NCI-H524 (cell line): ENCODE measurements around the gene PRDM5.

Experiments
- DNase-seq, 2 experiments: peaks; one replicate each; lab custom pipeline; 2025; lab: John Stamatoyannopoulos, UW

PRDM5 gene

DNA sequence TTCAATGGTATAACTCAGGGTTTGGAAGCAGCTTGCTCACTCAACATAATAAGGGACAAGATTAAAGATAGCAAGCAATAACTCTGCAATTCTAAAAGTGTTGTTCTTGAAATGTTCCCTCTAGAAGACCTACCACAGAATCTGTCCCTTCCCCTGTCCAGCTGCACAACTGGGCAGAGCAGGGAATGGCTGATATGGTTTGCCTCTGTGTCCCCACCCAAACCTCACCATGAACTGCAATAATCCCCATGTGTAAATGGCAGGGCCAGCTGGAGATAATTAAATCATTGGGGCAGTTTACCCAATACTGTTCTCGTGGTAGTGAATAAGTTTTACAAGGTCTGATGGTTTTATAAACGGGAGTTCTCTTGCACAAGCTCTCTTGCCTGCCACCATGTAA lies 19.1 kb downstream of the PRDM5 start:
- DNase-seq = no peak

DNA sequence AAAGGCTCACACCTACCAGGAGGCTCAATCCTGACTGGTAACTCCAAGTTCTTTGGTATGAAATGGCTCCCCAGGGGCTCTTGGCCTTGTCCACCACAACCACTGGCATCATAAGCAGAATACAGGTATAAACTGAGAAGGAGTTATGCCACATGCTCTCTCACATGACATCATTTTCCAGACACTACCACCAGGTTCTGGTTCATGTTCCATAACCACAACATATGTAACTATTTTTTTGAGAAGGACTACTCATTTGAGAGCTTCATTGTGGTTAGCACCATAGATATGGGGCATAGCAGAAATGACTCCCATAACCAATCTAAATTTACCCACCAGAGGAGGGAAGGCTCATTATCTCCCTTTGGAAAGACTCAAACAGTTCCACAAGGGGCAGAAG lies 19.6 kb downstream of the PRDM5 start:
- DNase-seq = no peak

DNA sequence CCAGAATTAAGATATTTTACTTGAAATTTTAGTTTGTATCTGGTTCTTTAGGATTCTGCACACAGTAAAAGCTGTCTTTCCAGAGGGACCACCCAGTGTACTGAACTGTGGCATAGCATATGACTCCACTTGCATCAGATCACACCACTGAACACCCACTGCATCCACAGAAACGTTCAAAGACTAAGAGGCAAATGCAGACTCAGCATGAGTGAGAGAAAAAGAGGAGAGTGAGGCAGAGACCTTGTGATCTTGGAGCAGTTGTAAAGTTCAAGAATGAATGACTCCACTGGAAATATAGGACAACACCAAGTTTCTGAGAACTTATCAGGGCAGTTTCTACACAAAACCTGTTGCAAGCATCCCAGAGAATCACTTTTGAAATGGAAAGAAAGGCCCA lies 20.8 kb downstream of the PRDM5 start:
- DNase-seq = no peak

DNA sequence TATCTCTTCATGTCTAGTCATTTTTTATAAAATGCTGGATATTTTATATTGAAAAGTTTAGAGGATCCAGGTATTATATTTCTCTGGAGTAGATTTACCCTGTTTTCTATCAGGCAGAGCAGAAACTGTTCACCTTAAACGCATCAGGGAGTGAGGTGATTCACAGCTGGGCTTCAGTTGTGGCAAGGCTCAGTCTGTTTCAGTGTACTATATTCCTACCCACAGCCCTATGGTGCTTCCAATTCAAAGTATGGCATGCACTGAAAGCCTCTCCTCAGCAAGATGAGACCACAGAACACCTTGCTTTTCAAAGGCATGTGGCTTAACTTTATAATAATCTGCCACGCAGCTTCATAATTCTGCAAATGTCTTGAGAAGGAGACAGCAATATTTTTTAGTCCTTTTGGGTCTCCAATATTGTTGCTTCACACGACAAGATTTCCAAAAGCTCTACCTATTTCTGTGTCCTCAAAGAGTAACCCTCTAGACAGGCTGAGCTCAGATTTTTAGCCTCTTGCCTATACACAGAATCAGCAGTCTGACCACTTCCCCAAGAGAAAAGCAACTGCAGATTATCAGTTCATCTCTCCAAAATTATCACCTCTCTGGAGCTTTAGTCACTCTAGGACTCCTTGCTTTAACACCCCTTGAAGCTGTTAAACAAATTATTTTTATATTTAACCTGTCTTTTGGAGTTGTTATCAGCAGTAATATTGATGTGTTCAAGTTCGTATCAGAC lies 24.4 kb downstream of the PRDM5 start:
- no peak for DNase-seq

DNA sequence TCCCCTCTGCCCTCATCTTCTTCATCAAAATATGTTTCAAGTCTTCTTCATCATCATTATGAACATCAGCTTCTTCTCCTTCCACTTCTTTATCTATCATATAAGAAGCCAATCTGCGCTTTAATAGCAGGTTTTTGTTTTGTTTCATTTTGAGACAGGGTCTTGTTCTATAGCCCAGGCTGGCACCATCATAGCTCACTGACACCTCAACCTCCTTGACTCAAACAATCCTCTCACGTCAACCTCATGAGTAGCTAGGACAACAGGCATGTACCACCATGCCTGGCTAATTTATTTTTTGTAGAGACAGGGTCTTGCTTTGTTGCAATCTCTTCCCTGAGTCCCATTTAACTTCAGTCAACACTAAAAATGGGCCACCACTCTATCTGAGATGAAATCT lies 27.0 kb downstream of the PRDM5 start:
- no peak for DNase-seq

DNA sequence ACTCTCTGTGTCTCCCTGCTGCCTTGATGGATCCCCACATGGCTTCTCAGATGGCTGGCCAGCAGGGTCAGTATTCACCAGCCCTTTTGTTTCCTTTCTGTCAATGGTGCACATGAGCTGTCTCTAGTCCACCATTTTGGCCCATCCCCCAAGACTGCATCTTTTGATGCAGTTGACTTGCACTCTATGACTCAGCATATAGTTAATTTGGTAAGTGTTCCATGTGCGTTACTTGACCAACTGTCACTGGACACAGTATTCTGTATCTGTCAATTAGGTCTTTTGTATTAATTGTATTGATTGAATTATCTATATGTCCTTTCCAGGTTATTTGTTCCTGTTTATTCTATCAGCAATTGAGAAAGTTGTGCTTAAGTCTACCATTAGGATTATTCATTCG lies 29.2 kb downstream of the PRDM5 start:
- no peak for DNase-seq

DNA sequence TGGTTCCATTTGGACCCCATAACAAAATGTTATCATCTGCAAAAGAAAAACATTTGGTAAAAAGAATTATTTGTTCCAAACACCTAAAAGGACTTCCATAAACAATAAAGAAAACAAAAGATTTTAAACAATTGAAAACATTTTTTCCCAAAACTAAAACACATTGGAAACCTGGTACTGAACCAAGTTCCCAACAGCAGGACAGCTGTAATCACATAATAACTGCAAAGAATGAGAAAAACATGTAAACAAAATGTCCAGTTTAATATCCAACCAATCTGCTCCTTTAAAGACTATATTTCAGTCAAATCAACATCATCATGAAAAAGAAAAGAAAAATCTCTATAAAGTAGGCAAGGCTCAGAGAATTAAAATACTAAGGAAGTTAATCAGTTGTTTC lies 36.3 kb downstream of the PRDM5 start:
- no peak for DNase-seq

DNA sequence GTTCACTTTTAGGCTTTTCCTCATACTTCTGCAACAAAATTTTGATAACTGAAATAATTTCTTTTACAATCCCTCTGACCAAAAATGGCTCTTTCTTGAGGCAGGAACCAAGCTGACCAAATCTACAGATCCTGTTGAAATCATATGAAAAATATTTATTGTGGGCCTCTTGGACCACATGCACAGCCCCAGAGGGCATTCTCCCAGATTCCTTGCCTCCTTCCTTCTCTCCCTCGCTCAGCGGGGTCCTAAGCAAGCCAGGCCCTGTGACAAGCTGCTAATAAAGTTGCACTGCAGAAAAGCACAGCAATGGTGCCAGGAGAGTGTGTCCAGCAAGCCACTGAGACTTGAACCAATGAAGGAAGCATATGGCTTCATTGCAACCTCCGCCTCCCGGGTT lies 40.7 kb downstream of the PRDM5 start:
- DNase-seq = no peak

DNA sequence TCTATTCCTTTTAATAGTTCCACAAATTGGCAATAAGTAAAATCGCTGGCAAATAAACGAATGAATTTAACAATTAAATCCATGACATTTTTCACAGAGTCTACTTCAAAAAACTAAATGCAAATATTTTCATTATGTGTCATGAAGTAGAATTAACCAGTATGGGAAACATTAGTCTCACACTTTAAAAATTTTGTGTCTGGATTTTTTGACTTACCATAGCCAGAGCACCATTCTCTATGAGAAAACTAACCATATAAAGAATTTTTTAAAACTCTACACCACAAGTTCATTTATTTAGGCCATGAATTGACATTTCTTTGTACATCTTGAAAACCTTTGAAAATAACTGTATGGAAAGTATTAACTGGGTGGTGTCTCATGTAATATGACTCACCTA lies 41.2 kb downstream of the PRDM5 start:
- no peak for DNase-seq

DNA sequence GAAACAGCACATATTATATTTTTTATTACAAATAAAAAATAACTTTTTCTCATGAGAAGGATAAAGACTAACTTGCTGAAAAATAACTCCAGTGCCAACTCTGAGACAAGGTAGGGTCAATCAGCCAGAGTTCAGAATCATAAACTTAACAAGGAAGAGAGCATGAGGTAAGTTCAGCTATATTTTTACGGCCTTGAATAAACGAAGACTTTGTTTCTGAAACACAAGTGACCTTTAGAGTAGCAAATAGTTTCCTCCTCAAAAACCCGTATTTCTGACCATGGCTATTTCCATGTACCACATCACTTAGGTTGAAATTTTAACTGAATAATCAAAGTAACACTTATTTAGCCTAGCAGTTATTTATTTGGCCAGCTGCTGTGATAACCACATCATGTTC lies 45.5 kb downstream of the PRDM5 start:
- no peak for DNase-seq

DNA sequence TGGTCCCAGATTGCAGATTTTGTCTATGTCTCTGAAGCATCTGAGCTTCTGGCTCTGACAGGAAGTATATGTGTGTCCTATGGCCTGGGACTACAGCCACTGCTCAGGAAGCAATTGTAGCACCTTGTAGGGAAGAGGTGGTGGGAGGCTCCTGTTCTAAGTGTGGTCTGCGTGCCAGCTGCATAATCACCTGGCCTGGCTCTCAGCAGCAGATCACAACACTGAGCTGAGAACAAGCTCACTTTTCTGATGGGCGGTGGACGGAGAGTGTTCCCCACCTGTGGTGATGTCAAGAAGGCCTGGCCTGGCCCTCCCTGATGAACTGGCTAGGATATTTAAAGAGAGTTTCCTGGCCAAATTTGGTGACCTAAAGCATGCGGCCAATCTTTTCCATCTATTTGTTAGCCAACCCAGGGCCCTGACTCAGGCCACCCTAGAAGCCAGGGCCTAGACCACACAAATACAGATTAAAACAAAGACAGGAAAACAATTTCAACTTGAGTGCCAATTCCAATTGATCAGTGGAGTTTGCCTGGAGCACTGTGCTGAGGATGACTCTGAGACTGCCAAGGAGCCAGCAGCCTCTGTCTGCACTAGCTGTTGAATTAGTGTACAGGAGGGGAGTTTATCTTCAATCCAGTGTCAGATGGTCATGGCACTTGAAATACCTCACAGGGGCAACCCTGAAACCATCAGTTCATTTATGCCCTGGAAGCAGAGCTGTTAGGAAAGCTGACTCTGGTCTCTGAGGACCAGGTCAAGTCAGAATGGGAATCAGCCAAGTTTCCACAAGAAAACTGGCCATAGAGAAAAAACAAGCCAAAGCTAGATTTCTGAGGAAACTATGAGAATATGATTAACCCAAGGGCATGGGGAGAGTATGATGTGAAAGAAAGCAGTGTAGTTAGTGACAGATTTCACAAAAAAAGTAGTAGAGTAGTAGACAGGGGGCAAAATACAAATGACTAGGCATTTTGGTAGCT lies 47.4 kb downstream of the PRDM5 start:
- peak in 1 of 2 experiments; percentile 46 for DNase-seq

DNA sequence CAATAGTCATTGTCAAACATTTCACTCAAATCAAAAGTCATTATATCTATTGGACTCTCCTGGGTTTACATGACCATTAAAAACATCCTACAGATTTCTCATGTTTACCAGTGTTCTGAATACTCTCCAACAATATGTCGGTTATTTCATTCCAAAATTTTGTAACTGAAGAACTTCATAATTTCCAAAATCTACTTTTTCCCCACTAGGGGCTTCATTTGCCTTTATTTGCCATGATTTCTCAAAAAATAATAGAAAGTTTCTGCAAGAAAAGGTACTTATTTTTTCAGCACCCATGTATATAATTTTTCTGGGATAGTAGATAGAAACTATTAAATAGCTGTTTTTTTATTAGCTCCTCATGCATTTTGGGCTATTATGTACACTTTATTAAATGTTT lies 49.0 kb downstream of the PRDM5 start:
- DNase-seq = no peak

DNA sequence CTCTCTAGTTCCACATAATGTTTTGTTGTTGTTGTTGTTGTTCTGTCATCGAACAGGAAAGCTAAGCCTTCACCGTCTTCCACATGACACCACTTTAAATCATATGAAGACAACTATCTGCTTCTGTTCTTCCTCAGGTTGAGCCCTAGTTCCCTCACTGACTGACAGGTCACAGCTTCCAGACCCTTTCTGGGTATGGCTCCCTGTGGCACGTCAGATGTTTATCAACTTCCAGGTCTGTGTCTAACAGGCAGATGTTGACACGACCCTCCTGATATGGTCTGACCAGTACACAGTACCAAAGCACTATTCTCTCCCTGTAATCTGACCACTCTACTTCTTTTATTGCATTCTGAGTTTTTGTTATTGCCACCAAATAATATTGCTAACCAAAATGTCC lies 51.4 kb downstream of the PRDM5 start:
- DNase-seq = no peak

DNA sequence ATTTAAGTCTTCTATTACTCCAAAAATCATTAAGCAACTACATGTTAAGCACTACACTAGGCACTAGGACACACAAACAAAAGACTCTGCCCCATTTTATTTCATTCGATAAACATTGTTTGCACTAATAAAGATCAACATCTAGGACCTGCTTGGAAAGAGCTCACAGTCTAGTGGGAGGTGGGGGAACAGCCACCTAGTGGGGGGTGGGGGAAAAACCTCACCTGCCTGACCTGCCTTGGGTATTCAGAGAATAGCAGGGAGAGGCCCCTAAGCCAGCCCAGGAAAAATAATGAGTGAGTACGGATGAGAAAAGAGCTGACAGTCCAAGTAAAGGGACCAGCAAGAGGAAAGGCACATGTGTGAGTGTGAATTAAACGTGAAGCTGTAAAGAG lies 52.2 kb downstream of the PRDM5 start:
- DNase-seq = no peak

DNA sequence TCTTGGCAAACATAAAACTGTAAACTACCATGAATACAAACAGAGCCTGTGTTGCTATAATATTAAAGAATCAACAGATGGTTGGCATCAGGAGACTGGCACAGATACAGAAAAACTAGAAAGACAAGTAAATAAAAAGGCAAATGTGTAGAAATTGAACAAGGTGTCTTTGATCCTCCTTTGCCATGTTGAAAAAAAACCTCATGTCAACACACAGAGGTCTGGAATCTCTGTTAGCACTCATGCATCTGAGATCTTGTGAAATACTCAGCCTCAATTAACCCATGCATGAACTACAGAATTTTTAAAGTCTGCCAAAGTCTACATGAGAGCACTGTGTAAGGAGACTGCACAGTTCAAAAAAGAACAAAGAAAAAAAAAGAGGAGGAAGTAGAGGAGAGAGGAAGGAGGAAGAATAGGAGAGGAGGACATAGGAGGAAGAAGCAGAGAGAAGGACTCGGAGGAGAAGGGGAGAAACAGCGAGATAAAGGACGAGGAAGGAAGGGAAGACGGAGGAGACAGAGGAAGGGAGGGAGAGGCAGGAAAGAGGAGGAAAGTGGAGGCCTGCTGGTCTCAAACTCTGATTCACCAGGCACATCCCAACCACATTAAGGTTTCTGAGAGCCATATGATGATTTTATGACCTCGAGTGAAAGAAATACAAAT lies 52.8 kb downstream of the PRDM5 start:
- no peak for DNase-seq

DNA sequence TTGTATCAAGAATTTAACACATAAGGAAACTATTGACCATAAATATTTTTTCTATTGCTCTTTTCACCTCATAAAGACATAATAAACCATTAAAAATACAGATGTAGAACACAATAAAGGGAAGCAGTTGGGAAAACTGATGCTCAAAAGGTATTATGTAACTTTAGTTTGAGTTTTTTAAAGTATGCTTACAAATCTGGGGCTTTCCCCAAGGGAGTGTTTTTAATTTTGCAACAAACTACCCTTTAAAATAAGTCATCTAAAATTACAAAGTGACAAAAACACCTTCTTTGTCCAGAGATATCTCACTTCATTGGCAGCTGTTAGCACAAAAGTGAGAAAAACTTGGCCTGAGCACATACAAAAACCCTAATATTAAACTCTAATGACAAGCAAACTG lies 55.0 kb downstream of the PRDM5 start:
- no peak for DNase-seq

DNA sequence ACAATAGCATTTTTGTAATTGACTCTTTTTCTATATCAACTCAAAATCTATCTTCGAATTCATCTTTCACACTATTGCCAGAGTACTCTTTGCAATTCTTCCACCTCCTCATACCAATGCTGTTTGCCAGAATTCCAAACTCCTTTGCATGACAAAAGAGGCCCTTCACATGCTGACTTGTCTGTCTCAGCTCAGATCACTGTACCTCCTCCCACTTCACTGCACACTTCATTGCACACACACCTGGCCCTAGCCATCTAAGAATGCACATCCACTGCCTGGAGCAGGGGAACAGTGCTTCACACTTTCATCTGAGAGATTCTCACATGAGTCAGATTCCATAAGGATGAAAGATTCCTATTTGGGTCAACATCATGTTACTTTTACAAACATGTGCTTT lies 56.5 kb downstream of the PRDM5 start:
- DNase-seq = peak; percentile 3 to 61

DNA sequence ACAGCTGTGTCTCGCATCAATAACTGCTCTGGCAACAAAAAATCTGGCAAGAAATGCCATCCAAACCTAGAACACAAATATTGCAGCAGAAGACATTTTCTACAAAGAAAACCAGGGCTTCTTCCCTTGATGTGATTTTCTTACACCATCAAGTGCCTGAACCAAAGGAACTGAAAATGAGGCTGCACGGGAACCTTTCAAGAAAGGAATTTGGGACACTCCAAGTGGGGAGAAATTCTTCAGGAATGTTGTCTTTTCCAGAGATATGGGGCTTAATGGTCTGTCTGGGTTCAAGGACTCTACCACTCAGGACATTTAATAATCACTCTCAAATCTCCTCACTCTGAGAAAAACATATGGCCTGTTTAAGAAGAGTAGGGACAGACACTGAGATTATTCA lies 57.6 kb downstream of the PRDM5 start:
- DNase-seq = no peak

DNA sequence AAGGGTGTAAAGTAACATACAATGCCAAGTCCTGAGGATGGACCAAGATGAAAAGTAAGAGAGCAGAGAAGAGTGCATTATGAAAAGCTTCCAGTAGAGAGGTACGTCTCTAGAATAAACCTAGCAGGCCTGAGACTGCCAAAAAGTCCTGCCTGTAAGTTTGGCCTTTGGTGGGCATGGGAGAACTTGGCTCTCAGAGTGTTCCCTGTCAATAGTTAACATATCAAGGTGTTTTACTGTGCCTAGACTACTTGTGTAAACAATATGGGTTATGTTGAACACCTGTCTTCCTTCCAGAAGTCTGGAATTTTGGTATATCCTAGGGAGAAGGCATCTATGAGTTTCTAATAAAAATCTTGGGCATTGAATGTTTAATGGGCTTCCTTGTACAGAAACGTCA lies 60.1 kb downstream of the PRDM5 start:
- DNase-seq = no peak

DNA sequence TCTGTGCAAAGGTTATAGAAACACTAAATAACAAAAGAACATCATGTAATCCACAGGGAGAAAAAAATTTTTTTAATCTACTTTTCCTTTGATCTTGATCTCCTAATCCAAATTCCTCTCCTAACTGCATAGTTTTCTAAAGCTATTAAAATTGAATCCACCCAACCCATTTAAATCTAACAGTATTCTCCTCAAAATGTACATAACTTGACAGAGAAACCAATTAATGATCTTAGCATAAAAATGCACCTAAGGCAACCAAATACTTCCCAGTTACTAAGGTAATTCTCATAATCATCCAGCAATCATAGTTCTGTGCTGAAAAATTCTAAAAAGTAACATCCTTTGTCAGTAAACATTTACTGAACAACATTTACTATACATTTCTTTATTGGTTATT lies 60.7 kb downstream of the PRDM5 start:
- no peak for DNase-seq

DNA sequence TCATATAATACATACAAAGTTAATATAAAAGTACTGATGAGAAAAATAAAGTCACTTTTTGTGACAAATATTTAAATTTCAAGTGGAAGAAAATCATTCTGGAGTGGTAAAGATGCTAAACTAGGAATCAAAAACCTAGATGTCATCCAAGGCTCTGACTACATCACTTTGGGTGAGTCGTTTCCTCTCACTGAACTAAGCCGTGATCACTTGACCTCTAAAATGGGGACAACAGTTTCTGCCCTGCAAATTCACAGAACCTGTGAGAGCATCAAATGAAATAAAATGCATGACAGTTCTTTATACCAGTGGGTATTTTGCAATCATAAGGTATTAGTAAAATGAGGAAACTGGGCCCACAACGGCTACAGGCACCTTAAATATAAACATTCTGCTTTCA lies 63.8 kb downstream of the PRDM5 start:
- DNase-seq = no peak

DNA sequence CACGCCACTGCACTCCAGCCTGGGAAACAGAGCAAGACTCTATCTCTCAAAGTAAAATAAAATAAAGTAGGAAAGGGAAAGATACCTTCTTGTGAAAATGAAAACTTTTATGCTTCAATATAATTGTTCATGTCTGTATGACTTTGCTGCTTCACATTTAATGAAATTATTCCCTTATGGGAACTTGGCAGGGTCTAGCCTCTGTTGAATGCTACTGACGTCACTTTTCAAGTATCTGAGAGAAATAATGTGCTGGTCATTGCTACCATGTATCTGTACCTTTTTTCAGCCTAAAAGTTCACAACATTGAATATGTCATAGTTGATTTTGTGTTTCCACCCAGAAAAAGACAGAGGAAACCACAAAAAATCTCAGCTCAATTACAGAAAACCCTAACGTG lies 65.2 kb downstream of the PRDM5 start:
- no peak for DNase-seq

DNA sequence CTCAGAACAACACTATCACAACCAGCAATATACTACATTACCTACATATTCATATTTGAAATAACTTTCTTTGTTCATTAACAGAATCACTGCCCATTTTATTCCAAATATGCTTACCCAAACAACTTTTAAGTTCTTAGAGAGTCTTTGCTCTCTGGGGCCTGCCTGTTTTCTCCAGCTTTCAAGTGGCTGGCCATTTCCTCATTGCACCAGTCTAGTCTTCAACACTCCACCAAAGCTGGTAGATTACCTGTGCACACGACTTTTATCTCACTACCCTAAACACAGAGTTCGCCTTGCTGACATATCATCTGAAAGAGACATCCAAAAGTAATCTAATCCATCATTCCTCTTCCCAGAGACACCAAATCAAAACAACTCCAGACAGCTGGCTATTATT lies 66.2 kb downstream of the PRDM5 start:
- DNase-seq = no peak
